Epithelial cell of esophagus (primary cell): Measurements from ENCODE around the gene SLC39A5.

Source experiments
- DNase-seq: peaks from one replicate; pipeline ENCODE4 v3.0.0; 2010; ENCODE audit warnings: low read depth
- H3K4me3 ChIP-seq: 2 replicates; pipeline ENCODE4 v1.5.1; 2011; ENCODE audit warnings: mild to moderate bottlenecking, low read length, control low read depth
- TF ChIP-seq, protein P1 (sequence below): IDR thresholded peaks from 2 replicates; pipeline ENCODE4 v1.5.1; 2011; ENCODE audit warnings: low read depth, mild to moderate bottlenecking, low read length, control low read depth, inconsistent platforms; ENCODE audit not compliant: insufficient read depth; ENCODE audit errors: missing control alignments

SLC39A5 gene

DNA sequence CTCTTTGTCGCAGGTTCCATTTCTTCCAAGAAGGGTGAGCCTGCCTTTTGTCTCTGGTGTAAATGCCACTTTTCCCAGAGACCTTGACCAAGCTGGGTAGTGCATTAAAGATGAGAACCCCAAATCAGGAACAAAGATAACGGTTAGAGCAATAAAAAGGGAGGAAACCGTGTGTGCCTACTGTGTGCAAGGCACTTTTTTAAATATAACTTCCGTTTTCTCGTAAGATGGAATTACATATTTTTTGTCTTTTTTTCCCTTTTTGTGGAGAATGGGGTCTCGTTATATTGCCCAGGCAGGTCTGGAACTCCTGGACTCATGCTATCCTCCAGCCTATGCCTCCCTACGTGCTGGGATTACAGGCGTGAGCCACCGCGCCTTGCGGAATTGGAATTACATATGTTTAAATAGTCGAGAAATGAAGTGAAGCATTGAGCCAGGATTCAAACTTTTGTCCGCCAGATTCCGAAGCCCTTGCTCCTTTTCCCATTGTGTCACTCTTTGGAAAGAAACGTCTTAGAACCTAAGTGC lies 6.2 kb upstream of the SLC39A5 start:
- TF ChIP-seq, protein P1, sequence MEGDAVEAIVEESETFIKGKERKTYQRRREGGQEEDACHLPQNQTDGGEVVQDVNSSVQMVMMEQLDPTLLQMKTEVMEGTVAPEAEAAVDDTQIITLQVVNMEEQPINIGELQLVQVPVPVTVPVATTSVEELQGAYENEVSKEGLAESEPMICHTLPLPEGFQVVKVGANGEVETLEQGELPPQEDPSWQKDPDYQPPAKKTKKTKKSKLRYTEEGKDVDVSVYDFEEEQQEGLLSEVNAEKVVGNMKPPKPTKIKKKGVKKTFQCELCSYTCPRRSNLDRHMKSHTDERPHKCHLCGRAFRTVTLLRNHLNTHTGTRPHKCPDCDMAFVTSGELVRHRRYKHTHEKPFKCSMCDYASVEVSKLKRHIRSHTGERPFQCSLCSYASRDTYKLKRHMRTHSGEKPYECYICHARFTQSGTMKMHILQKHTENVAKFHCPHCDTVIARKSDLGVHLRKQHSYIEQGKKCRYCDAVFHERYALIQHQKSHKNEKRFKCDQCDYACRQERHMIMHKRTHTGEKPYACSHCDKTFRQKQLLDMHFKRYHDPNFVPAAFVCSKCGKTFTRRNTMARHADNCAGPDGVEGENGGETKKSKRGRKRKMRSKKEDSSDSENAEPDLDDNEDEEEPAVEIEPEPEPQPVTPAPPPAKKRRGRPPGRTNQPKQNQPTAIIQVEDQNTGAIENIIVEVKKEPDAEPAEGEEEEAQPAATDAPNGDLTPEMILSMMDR = no peak
- no peak for DNase-seq
- peak overlapping the region; percentile 77 for H3K4me3 ChIP-seq

DNA sequence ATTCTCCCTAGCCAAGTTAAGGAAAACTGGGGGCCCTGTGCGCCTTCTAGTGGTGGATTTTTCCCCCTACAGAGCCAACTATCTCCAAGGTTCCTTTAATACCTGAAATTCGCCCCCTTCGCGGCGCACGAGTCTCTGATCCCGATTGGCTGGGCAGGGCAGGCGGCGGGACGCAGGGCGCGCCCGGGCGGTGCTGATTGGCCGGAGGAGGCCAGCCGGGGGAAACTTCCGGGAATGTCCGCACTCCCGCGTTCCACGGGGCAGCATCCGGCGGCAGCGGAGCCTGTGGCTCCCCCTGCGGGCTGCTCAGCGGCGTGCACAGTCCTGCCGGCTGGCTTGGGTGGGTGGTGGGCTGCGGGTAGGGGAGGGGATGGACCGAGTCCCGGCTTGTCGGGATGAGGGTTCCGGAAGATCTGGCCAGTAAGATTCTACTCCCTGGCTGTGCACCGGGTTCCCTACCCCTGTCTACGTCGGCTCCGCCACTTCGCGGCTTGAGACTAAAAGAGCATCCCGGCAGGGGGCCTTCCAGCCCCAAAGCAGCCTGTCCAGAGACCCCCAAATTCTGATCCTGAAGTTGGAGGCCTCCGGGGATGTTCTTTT lies 5.6 kb upstream of the SLC39A5 start, which contains the start of gene NABP2:
Gene NABP2 (plus strand): TSS at position 241 of the 600 bp plus-strand sequence. CDS start 515 bp downstream, outside the sequence.
- TF ChIP-seq, protein P1 = peak; percentile 65
- peak; percentile 99 for DNase-seq

DNA sequence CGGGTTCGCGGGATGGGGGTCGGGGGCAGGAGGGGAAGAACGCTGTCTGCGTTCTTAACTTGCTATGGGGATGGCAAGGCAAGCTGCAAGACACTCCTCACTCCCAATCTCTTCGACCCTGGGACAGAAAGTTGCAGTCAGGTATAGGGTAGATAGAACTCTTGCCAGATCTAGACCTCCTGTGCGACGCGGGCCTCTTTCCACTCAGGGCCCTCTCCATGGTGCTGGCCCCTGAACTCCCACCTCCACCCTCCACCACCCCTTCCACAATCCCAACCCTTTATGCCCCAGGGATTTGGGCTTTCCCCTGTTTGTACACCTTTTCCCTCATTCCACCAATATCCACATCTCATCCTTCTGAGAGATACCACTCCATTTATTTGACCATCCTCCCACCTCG lies 4.9 kb upstream of the SLC39A5 start:
- H3K4me3 ChIP-seq = peak overlapping the region; percentile 77
- DNase-seq = no peak
- TF ChIP-seq, protein P1 = no peak

More for the DNA sequence above, 5.6 kb upstream of the SLC39A5 start, which contains the start of gene NABP2:
- H3K4me3 ChIP-seq = peak within 1 kb of the TSS; percentile 77

DNA sequence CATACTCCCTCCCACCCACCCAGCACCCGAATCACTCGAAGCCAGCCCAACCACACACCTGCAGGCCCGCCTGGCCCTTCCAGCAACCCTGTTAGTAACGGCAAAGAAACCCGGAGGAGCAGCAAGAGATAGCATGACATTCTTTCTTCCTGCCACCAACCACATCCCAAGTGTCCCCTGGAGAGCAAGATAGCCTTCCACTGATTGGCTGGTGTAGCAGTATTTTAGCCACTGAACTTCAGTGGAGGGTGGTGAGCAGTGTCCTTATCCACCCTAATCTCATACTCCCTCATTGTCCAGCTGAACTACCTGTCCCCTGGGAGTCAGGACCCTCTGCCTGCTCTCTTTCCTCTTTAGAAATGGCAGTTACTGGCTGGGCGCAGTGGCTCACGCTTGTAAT lies 769 bp upstream of the SLC39A5 start:
- H3K4me3 ChIP-seq = no peak overlapping the region
- DNase-seq = no peak
- TF ChIP-seq, protein P1 = no peak

DNA sequence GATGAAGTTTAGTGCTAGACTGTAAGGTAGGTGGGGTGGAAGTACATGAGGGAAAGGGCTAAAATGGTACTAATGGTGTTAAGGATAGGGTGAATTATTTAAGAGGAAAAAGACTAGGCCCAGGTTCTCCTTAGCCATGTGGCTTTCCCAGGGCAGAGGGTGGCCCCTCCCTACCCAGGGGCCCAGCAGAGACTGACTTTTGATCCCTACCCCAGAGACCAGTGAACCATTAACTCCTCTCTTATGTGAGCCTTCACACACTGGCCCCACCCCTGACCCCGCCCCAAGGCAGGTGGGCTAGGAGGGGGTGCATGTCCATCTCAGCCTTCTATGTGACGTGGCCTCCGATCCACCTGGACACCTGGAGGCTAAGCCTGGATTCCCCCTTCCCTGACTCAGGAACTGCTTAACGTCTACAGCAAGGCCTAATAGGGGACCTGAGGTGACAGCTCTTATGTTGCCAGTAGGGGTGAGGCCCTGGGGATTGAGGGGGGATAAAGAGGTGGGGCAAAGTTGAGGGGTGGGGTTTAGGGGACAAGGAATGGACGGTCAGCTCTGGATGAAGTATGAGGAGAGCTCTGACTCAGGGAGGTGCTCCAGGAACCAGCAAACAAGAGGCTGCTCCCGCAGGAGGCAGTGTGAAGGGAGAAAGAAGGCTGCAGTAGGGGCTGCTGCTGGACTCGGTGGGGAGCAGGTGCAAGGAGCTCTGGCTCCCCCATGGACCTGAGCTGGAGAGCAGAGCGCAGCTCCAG lies 757 bp downstream of the SLC39A5 start:
- TF ChIP-seq, protein P1 = no peak
- no peak for DNase-seq

DNA sequence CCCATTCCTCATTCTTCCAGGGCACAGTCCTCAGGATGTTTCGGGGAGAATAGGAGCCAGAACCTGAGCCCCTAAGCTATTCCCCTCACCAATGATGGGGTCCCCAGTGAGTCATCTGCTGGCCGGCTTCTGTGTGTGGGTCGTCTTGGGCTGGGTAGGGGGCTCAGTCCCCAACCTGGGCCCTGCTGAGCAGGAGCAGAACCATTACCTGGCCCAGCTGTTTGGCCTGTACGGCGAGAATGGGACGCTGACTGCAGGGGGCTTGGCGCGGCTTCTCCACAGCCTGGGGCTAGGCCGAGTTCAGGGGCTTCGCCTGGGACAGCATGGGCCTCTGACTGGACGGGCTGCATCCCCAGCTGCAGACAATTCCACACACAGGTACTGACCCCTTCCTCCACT lies 1.3 kb downstream of the SLC39A5 start:
- no peak overlapping the region for H3K4me3 ChIP-seq
- no peak for DNase-seq
- TF ChIP-seq, protein P1 = no peak

More for the DNA sequence above, 757 bp downstream of the SLC39A5 start:
- H3K4me3 ChIP-seq = no peak overlapping the region
